RWPE2 (cell line): ENCODE data around the gene DAZAP1.
A peak's percentile ranks its signal among the peaks of the same experiment; 100 is the strongest.

Experiments
- ATAC-seq: fragments of 200-7000 bp; cut with Tn5 transposase; 3 replicates; pipeline ENCODE4 v1.9.1; 2021; ENCODE audit warnings: low read depth
- DNase-seq: peaks from one replicate; pipeline ENCODE4 v3.0.0-alpha.2; 2020; ENCODE audit warnings: low spot score
- H3K27ac ChIP-seq: fragments of 450-650 bp; 2 replicates; pipeline ENCODE4 v1.5.1; 2017; ENCODE audit warnings: mild to moderate bottlenecking; ENCODE audit not compliant: poor library complexity, severe bottlenecking
- H3K27me3 ChIP-seq: fragments of 250-450 bp; sonication (Bioruptor Pico); 2 replicates; pipeline ENCODE4 v1.5.1; 2021; ENCODE audit warnings: mild to moderate bottlenecking, moderate library complexity; ENCODE audit not compliant: insufficient read depth, poor library complexity, severe bottlenecking
- H3K36me3 ChIP-seq: fragments of 250-450 bp; sonication (Bioruptor Pico); 2 replicates; pipeline ENCODE4 v1.5.1; 2020; ENCODE audit warnings: low read depth, mild to moderate bottlenecking, moderate library complexity
- H3K4me1 ChIP-seq: fragments of 250-450 bp; sonication (Bioruptor Pico); 2 replicates; pipeline ENCODE4 v1.5.1; 2021; ENCODE audit warnings: mild to moderate bottlenecking, moderate library complexity; ENCODE audit not compliant: insufficient read depth, poor library complexity, severe bottlenecking
- H3K4me3 ChIP-seq: fragments of 250-450 bp; sonication (Bioruptor Pico); 2 replicates; pipeline ENCODE4 v1.5.1; 2021; ENCODE audit warnings: mild to moderate bottlenecking, moderate library complexity; ENCODE audit not compliant: severe bottlenecking
- H3K9me3 ChIP-seq: fragments of 250-450 bp; sonication (Bioruptor Pico); 2 replicates; pipeline ENCODE4 v1.5.1; 2021; ENCODE audit warnings: mild to moderate bottlenecking, moderate library complexity; ENCODE audit not compliant: severe bottlenecking
- CTCF ChIP-seq: fragments of 450-650 bp; IDR thresholded peaks from one replicate; pipeline ENCODE4 v1.5.1; 2017; ENCODE audit warnings: mild to moderate bottlenecking, moderate library complexity; ENCODE audit not compliant: poor library complexity, severe bottlenecking

Gene DAZAP1

GRCh38 chr19:1408300-1409203, 1.2 kb downstream of the DAZAP1 start:
- Histone ChIP-seq H3K4me1 (peaks cover 9% of the 10 kb centered on the region), H3K9me3 (no peaks in the 10 kb centered on the region), H3K4me3 (peak overlapping the region; percentile 83), H3K27ac (peak overlapping the region; percentile 91), H3K36me3 (peaks cover 35% of the 10 kb centered on the region), H3K27me3 (no peaks in the 10 kb centered on the region)
- no peak for TF ChIP-seq CTCF
- ATAC-seq = peak; percentile 28; the same call in 2 of the 3 replicates
- DNase-seq = no peak

GRCh38 chr19:1409204-1410005, 2.0 kb downstream of the DAZAP1 start:
- H3K9me3 ChIP-seq = no peaks in the 10 kb centered on the region
- no peak for DNase-seq
- peaks cover 13% of the 10 kb centered on the region for H3K4me1 ChIP-seq
- H3K27me3 ChIP-seq = no peaks in the 10 kb centered on the region
- H3K27ac ChIP-seq = peak overlapping the region; percentile 91
- no peak for TF ChIP-seq CTCF
- H3K36me3 ChIP-seq = peaks cover 44% of the 10 kb centered on the region
- H3K4me3 ChIP-seq = peak overlapping the region; percentile 83
- ATAC-seq = no peak

GRCh38 chr19:1410136-1410786, 2.9 kb downstream of the DAZAP1 start:
- peak overlapping the region; percentile 91 for H3K27ac ChIP-seq
- H3K4me1 ChIP-seq = peaks cover 20% of the 10 kb centered on the region
- H3K4me3 ChIP-seq = no peak overlapping the region
- H3K9me3 ChIP-seq = no peaks in the 10 kb centered on the region
- DNase-seq (no peak), ATAC-seq (no peak)
- peaks cover 45% of the 10 kb centered on the region for H3K36me3 ChIP-seq
- TF ChIP-seq CTCF = no peak
- no peaks in the 10 kb centered on the region for H3K27me3 ChIP-seq

GRCh38 chr19:1410789-1411188, 3.4 kb downstream of the DAZAP1 start:
- Histone ChIP-seq H3K4me3 (no peak overlapping the region), H3K36me3 (peaks cover 45% of the 10 kb centered on the region), H3K27ac (peak overlapping the region; percentile 91), H3K27me3 (no peaks in the 10 kb centered on the region), H3K9me3 (no peaks in the 10 kb centered on the region), H3K4me1 (peaks cover 24% of the 10 kb centered on the region)
- DNase-seq (no peak), ATAC-seq (no peak)
- TF ChIP-seq CTCF = no peak
